ENCODE results near the gene REM2. TPM values are rescaled to one million over a fixed set of nuclear protein-coding genes. Genes with fewer than 3 reads are reported as not detected.
"Not testable (repeated sequence)": the region's sequence is repeated elsewhere in the genome, so short reads cannot be mapped to it uniquely, and the experiment has no call there.

Gene REM2
- total RNA-seq, 3 donors from 2014 or later (not counting 1 experiment from before 2014, with no cell fraction given), result 4.0 to 8.1 (median 7.9) TPM

GRCh38 chr14:22907429-22907828, 24.4 kb downstream of the REM2 start:
- Histone ChIP-seq H3K9me3 (ENCODE audit: control insufficient read depth, insufficient read depth, low read length) (no peaks in the 10 kb centered on the region), H3K4me1 (ENCODE audit: control insufficient read depth, insufficient read depth, low read length) (no peaks in the 10 kb centered on the region), H3K27me3 (ENCODE audit: control insufficient read depth, insufficient read depth, low read length) (no peaks in the 10 kb centered on the region), H3K4me3 (ENCODE audit: low read length) (no peak overlapping the region), H3K36me3 (ENCODE audit: control insufficient read depth, insufficient read depth, low read length) (peaks cover 69% of the 10 kb centered on the region), H3K27ac (ENCODE audit: low read length) (no peak overlapping the region)
- peaks cover 10 to 23% of the 10 kb centered on the region in 2 donors for H3K4me1 Mint-ChIP-seq
- H3K27me3 Mint-ChIP-seq (ENCODE audit: low read depth in 2 of 2), result no peaks in the 10 kb centered on the region
- ATAC-seq, result no peak
- no peaks in the 10 kb centered on the region for H3K9me3 Mint-ChIP-seq
- DNase-seq, result no peak
- peaks cover 31% of the 10 kb centered on the region for H3K36me3 Mint-ChIP-seq
- WGBS (ENCODE audit: insufficient coverage), result no CpG with 5 or more reads among the region's 3 CpGs
- intact Hi-C loops (cut with micrococcal nuclease), result no loop called here
- TF ChIP-seq, protein P1, sequence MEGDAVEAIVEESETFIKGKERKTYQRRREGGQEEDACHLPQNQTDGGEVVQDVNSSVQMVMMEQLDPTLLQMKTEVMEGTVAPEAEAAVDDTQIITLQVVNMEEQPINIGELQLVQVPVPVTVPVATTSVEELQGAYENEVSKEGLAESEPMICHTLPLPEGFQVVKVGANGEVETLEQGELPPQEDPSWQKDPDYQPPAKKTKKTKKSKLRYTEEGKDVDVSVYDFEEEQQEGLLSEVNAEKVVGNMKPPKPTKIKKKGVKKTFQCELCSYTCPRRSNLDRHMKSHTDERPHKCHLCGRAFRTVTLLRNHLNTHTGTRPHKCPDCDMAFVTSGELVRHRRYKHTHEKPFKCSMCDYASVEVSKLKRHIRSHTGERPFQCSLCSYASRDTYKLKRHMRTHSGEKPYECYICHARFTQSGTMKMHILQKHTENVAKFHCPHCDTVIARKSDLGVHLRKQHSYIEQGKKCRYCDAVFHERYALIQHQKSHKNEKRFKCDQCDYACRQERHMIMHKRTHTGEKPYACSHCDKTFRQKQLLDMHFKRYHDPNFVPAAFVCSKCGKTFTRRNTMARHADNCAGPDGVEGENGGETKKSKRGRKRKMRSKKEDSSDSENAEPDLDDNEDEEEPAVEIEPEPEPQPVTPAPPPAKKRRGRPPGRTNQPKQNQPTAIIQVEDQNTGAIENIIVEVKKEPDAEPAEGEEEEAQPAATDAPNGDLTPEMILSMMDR (IDR thresholded peaks at IDR 0.05), result no peak
- H3K4me3 Mint-ChIP-seq, result no peak overlapping the region
- H3K27ac Mint-ChIP-seq, result no peak overlapping the region

DNA sequence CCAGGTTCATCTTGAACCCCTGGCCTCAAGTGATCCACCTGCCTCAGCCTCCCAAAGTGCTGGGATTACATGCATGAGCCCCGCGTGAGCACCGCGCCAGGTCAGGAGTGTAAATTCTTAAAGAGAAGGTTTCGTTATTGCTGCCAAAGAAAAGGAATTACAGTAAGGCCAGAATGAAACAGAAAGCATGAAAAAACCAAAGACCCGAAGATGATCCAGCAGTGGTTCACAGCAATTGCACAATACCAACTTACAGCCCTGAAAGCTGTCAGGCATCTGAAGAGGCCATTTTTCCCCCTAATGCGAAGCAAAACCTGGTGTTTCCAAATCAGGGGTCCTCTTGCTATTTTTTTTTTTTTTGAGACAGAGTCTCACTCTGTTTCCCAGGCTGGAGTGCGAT, 25.6 kb downstream of the REM2 start:
- H3K27me3 Mint-ChIP-seq (ENCODE audit: low read depth in 2 of 2), result no peaks in the 10 kb centered on the region
- Histone ChIP-seq H3K4me3 (ENCODE audit: low read length) (no peak overlapping the region), H3K9me3 (ENCODE audit: control insufficient read depth, insufficient read depth, low read length) (no peaks in the 10 kb centered on the region), H3K27me3 (ENCODE audit: control insufficient read depth, insufficient read depth, low read length) (no peaks in the 10 kb centered on the region), H3K36me3 (ENCODE audit: control insufficient read depth, insufficient read depth, low read length) (peaks cover 61% of the 10 kb centered on the region), H3K27ac (ENCODE audit: low read length) (no peak overlapping the region), H3K4me1 (ENCODE audit: control insufficient read depth, insufficient read depth, low read length) (no peaks in the 10 kb centered on the region)
- no peak for DNase-seq
- TF ChIP-seq, protein P1 (IDR thresholded peaks at IDR 0.05), result no peak
- no peak overlapping the region for H3K4me3 Mint-ChIP-seq
- intact Hi-C loops (cut with micrococcal nuclease), result no loop called here
- ATAC-seq, result no peak
- 86% methylated on average over 8 of the region's 8 CpGs for WGBS (ENCODE audit: insufficient coverage)
- peaks cover 31% of the 10 kb centered on the region for H3K36me3 Mint-ChIP-seq
- peaks cover 12 to 27% of the 10 kb centered on the region in 2 donors for H3K4me1 Mint-ChIP-seq
- no peaks in the 10 kb centered on the region for H3K9me3 Mint-ChIP-seq
- no peak overlapping the region for H3K27ac Mint-ChIP-seq

- Mint-ChIP-seq H3K27ac (no peak overlapping the region), H3K9me3 (no peaks in the 10 kb centered on the region), H3K36me3 (peaks cover 16% of the 10 kb centered on the region), H3K4me1 (peaks cover 12 to 27% of the 10 kb centered on the region in 2 donors), H3K4me3 (no peak overlapping the region), H3K27me3 (ENCODE audit: low read depth in 2 of 2) (no peaks in the 10 kb centered on the region)
- ATAC-seq, result no peak
- Histone ChIP-seq H3K27ac (ENCODE audit: low read length) (no peak overlapping the region), H3K4me3 (ENCODE audit: low read length) (no peak overlapping the region), H3K36me3 (ENCODE audit: control insufficient read depth, insufficient read depth, low read length) (peaks cover 38% of the 10 kb centered on the region), H3K4me1 (ENCODE audit: control insufficient read depth, insufficient read depth, low read length) (no peaks in the 10 kb centered on the region), H3K27me3 (ENCODE audit: control insufficient read depth, insufficient read depth, low read length) (no peaks in the 10 kb centered on the region), H3K9me3 (ENCODE audit: control insufficient read depth, insufficient read depth, low read length) (no peaks in the 10 kb centered on the region)
- intact Hi-C loops (cut with micrococcal nuclease), result loop anchor here (10.0 kb wide), 1 partner anchor 986 kb away; no protein-coding TSS in a partner anchor
- whole genome bisulfite sequencing (ENCODE audit: insufficient coverage), result 91% methylated on average over 3 of the region's 5 CpGs
- TF ChIP-seq, protein P1 (IDR thresholded peaks at IDR 0.05), result no peak
- no peak for DNase-seq
Measured at GRCh38 chr14:22910916-22911315, 27.9 kb downstream of the REM2 start.

DNA sequence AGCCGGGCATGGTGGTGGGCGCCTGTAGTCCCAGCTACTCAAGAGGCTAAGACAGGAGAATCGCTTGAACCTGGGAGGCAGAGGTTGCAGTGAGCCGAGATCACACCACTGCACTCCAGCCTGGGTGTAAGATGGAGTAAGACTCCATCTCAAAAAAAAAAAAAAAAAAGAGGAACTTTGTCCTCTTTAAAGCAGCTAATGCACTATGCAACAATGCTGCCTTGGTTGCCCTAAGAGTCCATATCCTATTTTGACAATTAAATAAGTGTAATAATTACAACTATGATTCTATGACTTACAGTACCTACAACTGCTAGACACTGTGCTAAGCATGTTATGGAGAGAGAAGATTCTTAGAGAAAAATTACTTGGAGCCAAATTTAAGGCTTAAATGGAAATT, 31.8 kb downstream of the REM2 start:
- not testable (repeated sequence) for H3K27me3 Mint-ChIP-seq (ENCODE audit: low read depth in 2 of 2); H3K36me3 ChIP-seq (ENCODE audit: control insufficient read depth, insufficient read depth, low read length)

More for the DNA sequence above, 31.8 kb downstream of the REM2 start:
- H3K4me3 Mint-ChIP-seq; DNase-seq; H3K9me3 Mint-ChIP-seq; H3K9me3 ChIP-seq (ENCODE audit: control insufficient read depth, insufficient read depth, low read length); H3K27ac Mint-ChIP-seq; H3K27ac ChIP-seq (ENCODE audit: low read length); H3K36me3 Mint-ChIP-seq; H3K27me3 ChIP-seq (ENCODE audit: control insufficient read depth, insufficient read depth, low read length); ATAC-seq; H3K4me3 ChIP-seq (ENCODE audit: low read length): not testable (repeated sequence)
- intact Hi-C loops (cut with micrococcal nuclease), result loop anchor here (5.0 to 10.0 kb wide), 3 partner anchors 343 to 990 kb away; partner anchors contain the start of gene PABPN1
- no CpG with 5 or more reads among the region's 4 CpGs for WGBS (ENCODE audit: insufficient coverage)
- H3K4me1 Mint-ChIP-seq, result peaks cover 31 to 44% of the 10 kb centered on the region in 2 donors
- peaks cover 20% of the 10 kb centered on the region for H3K4me1 ChIP-seq (ENCODE audit: control insufficient read depth, insufficient read depth, low read length)
